A549 (cell line): ENCODE measurements around the gene PRKAR1A. TPM values are rescaled to one million over a fixed set of nuclear protein-coding genes. Genes with fewer than 3 reads are reported as not detected.

ENCODE experiments used
- ATAC-seq, 2 experiments: fragments of 200-7000 bp in 1 of 2; fragments of >200 bp in 1 of 2; cut with Nextera tagmentation in 1 of 2; cut with Tn5 transposase in 1 of 2; 3 replicates each; pipeline versions ENCODE4 v1.8.0 to v1.9.1; 2018 to 2020; ENCODE audit warnings: mild to moderate bottlenecking in 1 of 2, moderate library complexity in 1 of 2
- CTCF ChIA-PET: fragments of 300-600 bp; sonication (Branson Sonifier 250); formaldehyde crosslinking; extraction: SDS; loops from one replicate; lab custom pipeline; 2021; ENCODE audit warnings: antibody characterized with exemption, inconsistent platforms; lab: Yijun Ruan, JAX
- POLR2A ChIA-PET: fragments of 350-600 bp; formaldehyde crosslinking; extraction: SDS; loops from one replicate; lab custom pipeline; 2021; ENCODE audit warnings: antibody characterized with exemption, inconsistent platforms; lab: Yijun Ruan, JAX
- DNase-seq, 2 experiments: peaks; one replicate each; pipeline versions ENCODE4 v3.0.0 to v3.0.0-alpha.2; 2011 to 2016; ENCODE audit warnings: low read depth in 1 of 2, low spot score in 1 of 2
- FAIRE-seq: peaks from 2 replicates; lab custom pipeline; 2011; peaks lifted over from hg19 to GRCh38; lab: Jason Lieb, UNC
- H3K27ac ChIP-seq, 2 experiments: fragments of >200 bp; sonication (Bioruptor Twin); formaldehyde crosslinking; 3 replicates each; pipeline ENCODE4 v1.5.1; 2016 to 2017
- H3K4me1 ChIP-seq: fragments of >200 bp; sonication (Bioruptor Twin); formaldehyde crosslinking; 3 replicates; pipeline ENCODE4 v1.6.1; 2016
- H3K4me2 ChIP-seq: fragments of >200 bp; sonication (Bioruptor Twin); formaldehyde crosslinking; 3 replicates; pipeline ENCODE4 v1.6.1; 2016
- H3K4me3 ChIP-seq: fragments of >200 bp; sonication (Bioruptor Twin); formaldehyde crosslinking; 3 replicates; pipeline ENCODE4 v1.5.1; 2016
- H3K9me3 ChIP-seq: fragments of >200 bp; sonication (Bioruptor Twin); formaldehyde crosslinking; 3 replicates; pipeline ENCODE4 v1.6.1; 2016
- CBX2 ChIP-seq: fragments of 200-600 bp; sonication (generic); IDR thresholded peaks from 2 replicates; pipeline ENCODE4 v1.6.1; 2016; ENCODE audit warnings: low read depth, mild to moderate bottlenecking, borderline replicate concordance
- CHD2 ChIP-seq: fragments of 150-350 bp; IDR thresholded peaks from 2 replicates; pipeline ENCODE4 v1.6.1; 2014; ENCODE audit warnings: low read length; ENCODE audit not compliant: partially characterized antibody
- EHF ChIP-seq: fragments of 250-450 bp; sonication (Bioruptor Pico); IDR thresholded peaks from 2 replicates; pipeline ENCODE4 v1.5.0; 2020; ENCODE audit warnings: mild to moderate bottlenecking
- EHMT2 ChIP-seq: fragments of 200-600 bp; sonication (generic); IDR thresholded peaks from 2 replicates; pipeline ENCODE4 v1.6.1; 2016; ENCODE audit warnings: antibody characterized with exemption, low read depth, mild to moderate bottlenecking, moderate library complexity
- ESRRA ChIP-seq: fragments of 150-350 bp; IDR thresholded peaks from 2 replicates; pipeline ENCODE4 v1.6.1; 2014; ENCODE audit warnings: mild to moderate bottlenecking, low read length, borderline replicate concordance
- FOSB ChIP-seq: fragments of 250-450 bp; sonication (Bioruptor Pico); IDR thresholded peaks from 2 replicates; pipeline ENCODE4 v1.5.0; 2020; ENCODE audit warnings: mild to moderate bottlenecking, moderate library complexity
- FOSL2 ChIP-seq, 2 experiments: fragments of 450-650 bp in 1 of 2; fragments of >200 bp in 1 of 2; sonication (Bioruptor Twin) in 1 of 2; formaldehyde crosslinking; IDR thresholded peaks; 2 replicates each; pipeline versions ENCODE4 v1.5.0 to v1.6.1; 2016 to 2020; ENCODE audit warnings: mild to moderate bottlenecking in 1 of 2, moderate library complexity in 1 of 2
- JUN ChIP-seq, 2 experiments: fragments of >200 bp; sonication (Bioruptor Twin); formaldehyde crosslinking; IDR thresholded peaks; 2 replicates in 1 of 2; 3 replicates in 1 of 2; pipeline ENCODE4 v1.6.1; 2016 to 2017
- KDM5A ChIP-seq: fragments of 200-600 bp; sonication (generic); IDR thresholded peaks from 2 replicates; pipeline ENCODE4 v1.6.1; 2016; ENCODE audit warnings: antibody characterized with exemption, mild to moderate bottlenecking
- MAFK ChIP-seq: fragments of 450-650 bp; IDR thresholded peaks from 2 replicates; pipeline ENCODE4 v1.6.1; 2014; ENCODE audit not compliant: partially characterized antibody
- MYC ChIP-seq: IDR thresholded peaks from 2 replicates; pipeline ENCODE4 v1.6.1; 2012; ENCODE audit warnings: mild to moderate bottlenecking, inconsistent platforms, low read length, improper control_type of control experiment, borderline replicate concordance
- RCOR1 ChIP-seq: fragments of 150-350 bp; IDR thresholded peaks from 2 replicates; pipeline ENCODE4 v1.6.1; 2014; ENCODE audit warnings: antibody characterized with exemption, low read length, low read depth
- RFX5 ChIP-seq: fragments of 450-650 bp; IDR thresholded peaks from 2 replicates; pipeline ENCODE4 v1.7.1; 2014; ENCODE audit warnings: antibody characterized with exemption, mild to moderate bottlenecking, moderate library complexity
- TFCP2L1 ChIP-seq: fragments of 250-450 bp; sonication (Bioruptor Pico); IDR thresholded peaks from 2 replicates; pipeline ENCODE4 v1.5.0; 2021; ENCODE audit warnings: mild to moderate bottlenecking
- ZC3H11A ChIP-seq: fragments of 450-650 bp; IDR thresholded peaks from 2 replicates; pipeline ENCODE4 v1.6.1; 2014; ENCODE audit warnings: antibody characterized with exemption, mild to moderate bottlenecking
- WGBS: methylation state at CpG from one replicate; pipeline ENCODE4 v1.1.6; 2017; ENCODE audit errors: missing lambda C conversion rate; 5-methylcytosine and 5-hydroxymethylcytosine counted together
- polyA plus RNA-seq, 4 experiments: library from polyadenylated mRNA; depleted of rRNA in 3 of 4; stranded (reverse); fragments of >200 nt; fragmentation: RNase III in 1 of 4; extraction: RNeasy Plus Mini Kit Qiagen cat#74134 plus additional on column Dnase treatment in 1 of 4; gene quantifications; 2 replicates in 3 of 4; 3 replicates in 1 of 4; pipeline ENCODE4 v1.2.3, GENCODE V29; 2011 to 2017
- TF ChIP-seq, protein P1 (sequence below): fragments of 250-450 bp; sonication (Bioruptor Pico); IDR thresholded peaks from 2 replicates; pipeline ENCODE4 v1.5.0; 2020; ENCODE audit warnings: low read depth, mild to moderate bottlenecking, moderate library complexity
- TF ChIP-seq, protein P2 (sequence below): fragments of >200 bp; sonication (Bioruptor Twin); formaldehyde crosslinking; IDR thresholded peaks from 3 replicates; pipeline ENCODE4 v1.5.1; 2016
- TF ChIP-seq, protein P3 (sequence below): fragments of >200 bp; sonication (Bioruptor Twin); formaldehyde crosslinking; IDR thresholded peaks from 2 replicates; pipeline ENCODE4 v1.6.1; 2016

PRKAR1A gene
- polyA plus RNA-seq, 2 of the 4 experiments (the other 2 are of a cell fraction), result 239 to 370 TPM

DNA sequence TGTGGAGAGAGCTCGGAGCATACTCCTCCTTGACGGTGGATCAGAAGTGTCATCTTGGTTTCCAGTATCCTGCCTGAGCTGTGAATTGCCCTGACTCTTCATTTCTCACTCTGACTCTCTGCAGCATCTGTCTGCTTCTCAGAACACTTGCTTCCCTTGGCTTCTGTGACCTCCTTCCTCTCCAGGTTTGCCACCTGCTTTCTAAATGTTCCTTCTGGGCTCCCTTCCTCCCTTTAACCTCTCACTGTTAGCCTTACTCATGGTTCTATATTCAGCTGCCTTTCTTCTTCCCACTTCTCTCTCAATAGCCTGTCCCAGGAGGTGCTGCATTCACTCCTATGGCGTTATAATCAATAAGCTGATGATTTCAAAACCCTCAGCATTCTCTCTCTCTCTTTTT lies 11.2 kb upstream of the PRKAR1A start:
- FAIRE-seq, result no peak
- TF ChIP-seq RCOR1 (no peak), CHD2 (no peak), CBX2 (no peak), MYC (no peak)
- TF ChIP-seq, protein P1, sequence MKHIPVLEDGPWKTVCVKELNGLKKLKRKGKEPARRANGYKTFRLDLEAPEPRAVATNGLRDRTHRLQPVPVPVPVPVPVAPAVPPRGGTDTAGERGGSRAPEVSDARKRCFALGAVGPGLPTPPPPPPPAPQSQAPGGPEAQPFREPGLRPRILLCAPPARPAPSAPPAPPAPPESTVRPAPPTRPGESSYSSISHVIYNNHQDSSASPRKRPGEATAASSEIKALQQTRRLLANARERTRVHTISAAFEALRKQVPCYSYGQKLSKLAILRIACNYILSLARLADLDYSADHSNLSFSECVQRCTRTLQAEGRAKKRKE (CRISPR knock-in tag), result no peak
- ChIA-PET CTCF (interaction anchor here (1.2 to 1.3 kb wide), 2 partner anchors 19 to 34 kb away, joined by 3 read pairs; no protein-coding TSS in a partner anchor), POLR2A (no interaction called here)
- Histone ChIP-seq H3K4me2 (no peak overlapping the region), H3K9me3 (0 out of 3 replicates have a peak, but pooled peaks cover 3% of the 10 kb centered on the region), H3K4me1 (no peaks in the 10 kb centered on the region), H3K4me3 (no peak overlapping the region), H3K27ac (no peak overlapping the region)
- no peak for ATAC-seq
- no peak for DNase-seq
- WGBS, result 47% methylated on average over 3 of the region's 3 CpGs

DNA sequence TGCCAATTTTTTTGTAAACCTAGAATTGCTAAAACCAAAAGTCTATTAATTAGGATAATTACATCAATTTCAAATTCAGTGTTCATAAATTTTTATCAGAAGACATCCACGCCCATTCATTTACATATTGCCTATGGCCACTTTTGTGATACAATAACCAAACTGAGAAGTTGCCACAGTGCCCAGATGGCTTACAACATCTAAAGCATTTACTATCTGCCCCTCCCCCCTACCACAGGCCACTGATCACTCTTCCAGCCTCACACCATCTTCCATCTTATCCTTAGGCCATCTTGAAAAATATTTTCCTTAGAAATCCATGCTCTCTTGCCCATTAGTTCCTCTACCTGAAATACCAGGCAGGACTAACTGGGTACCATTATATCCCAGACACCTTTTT lies 6.3 kb upstream of the PRKAR1A start:
- DNase-seq (no peak), ATAC-seq (no peak), FAIRE-seq (no peak)
- 0 out of 3 replicates have a peak, but pooled peaks cover 3% of the 10 kb centered on the region for H3K9me3 ChIP-seq
- WGBS, result 74% methylated on average over 1 of the region's 1 CpG
- ChIA-PET CTCF (interaction anchor here (0.6 kb wide), 1 partner anchor 1244 kb away, joined by 3 read pairs; no protein-coding TSS in a partner anchor), POLR2A (no interaction called here)
- no peak overlapping the region for H3K4me3 ChIP-seq
- H3K4me2 ChIP-seq, result no peak overlapping the region
- TF ChIP-seq FOSB (CRISPR knock-in tag), result no peak
- TF ChIP-seq MYC, result no peak
- TF ChIP-seq, protein P2, sequence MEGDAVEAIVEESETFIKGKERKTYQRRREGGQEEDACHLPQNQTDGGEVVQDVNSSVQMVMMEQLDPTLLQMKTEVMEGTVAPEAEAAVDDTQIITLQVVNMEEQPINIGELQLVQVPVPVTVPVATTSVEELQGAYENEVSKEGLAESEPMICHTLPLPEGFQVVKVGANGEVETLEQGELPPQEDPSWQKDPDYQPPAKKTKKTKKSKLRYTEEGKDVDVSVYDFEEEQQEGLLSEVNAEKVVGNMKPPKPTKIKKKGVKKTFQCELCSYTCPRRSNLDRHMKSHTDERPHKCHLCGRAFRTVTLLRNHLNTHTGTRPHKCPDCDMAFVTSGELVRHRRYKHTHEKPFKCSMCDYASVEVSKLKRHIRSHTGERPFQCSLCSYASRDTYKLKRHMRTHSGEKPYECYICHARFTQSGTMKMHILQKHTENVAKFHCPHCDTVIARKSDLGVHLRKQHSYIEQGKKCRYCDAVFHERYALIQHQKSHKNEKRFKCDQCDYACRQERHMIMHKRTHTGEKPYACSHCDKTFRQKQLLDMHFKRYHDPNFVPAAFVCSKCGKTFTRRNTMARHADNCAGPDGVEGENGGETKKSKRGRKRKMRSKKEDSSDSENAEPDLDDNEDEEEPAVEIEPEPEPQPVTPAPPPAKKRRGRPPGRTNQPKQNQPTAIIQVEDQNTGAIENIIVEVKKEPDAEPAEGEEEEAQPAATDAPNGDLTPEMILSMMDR, result no peak
- no peak for TF ChIP-seq FOSL2 (IDR thresholded peaks at IDR 0.05)
- no peak for TF ChIP-seq FOSL2 (CRISPR knock-in tag; IDR thresholded peaks at IDR 0.05)
- TF ChIP-seq CBX2, result no peak
- TF ChIP-seq JUN (IDR thresholded peaks at IDR 0.05), result no peak
- no peak for TF ChIP-seq ESRRA
- no peak for TF ChIP-seq EHMT2
- TF ChIP-seq, protein P3, sequence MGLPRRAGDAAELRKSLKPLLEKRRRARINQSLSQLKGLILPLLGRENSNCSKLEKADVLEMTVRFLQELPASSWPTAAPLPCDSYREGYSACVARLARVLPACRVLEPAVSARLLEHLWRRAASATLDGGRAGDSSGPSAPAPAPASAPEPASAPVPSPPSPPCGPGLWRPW, result no peak
- no peak for TF ChIP-seq MAFK
- no peak for TF ChIP-seq RFX5
- no peak overlapping the region for H3K27ac ChIP-seq
- peaks cover 2% of the 10 kb centered on the region; the same call in 2 of the 3 replicates for H3K4me1 ChIP-seq

DNA sequence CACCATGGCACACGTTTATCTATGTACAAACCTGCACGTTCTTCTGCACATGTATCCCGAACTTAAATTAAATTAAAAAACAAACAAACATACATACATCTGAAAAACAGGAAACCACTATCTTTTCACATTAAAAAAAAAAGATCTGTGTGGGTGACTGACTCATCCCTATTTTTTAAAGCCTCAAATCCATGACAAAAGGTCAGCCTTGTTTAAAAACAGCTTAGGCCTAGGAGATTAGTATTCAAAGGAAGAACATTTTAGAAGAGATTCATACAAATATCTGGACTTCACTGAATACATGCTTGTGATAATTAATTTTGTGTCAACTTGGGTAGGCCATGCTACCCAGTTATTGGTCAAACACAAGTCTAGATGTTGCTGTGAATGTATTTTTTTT lies 4.7 kb upstream of the PRKAR1A start:
- 76% methylated on average over 3 of the region's 3 CpGs for WGBS
- ATAC-seq (no peak), FAIRE-seq (no peak), DNase-seq (no peak)
- Histone ChIP-seq H3K4me3 (no peak overlapping the region), H3K4me1 (peaks cover 5% of the 10 kb centered on the region; the same call in 2 of the 3 replicates), H3K9me3 (0 out of 3 replicates have a peak, but pooled peaks cover 3% of the 10 kb centered on the region), H3K4me2 (no peak overlapping the region), H3K27ac (no peak overlapping the region)
- POLR2A ChIA-PET, result no interaction called here
- no peak for TF ChIP-seq ZC3H11A
- TF ChIP-seq KDM5A, result no peak
- TF ChIP-seq TFCP2L1, result no peak
- TF ChIP-seq EHF (CRISPR knock-in tag), result no peak
- CTCF ChIA-PET, result interaction anchor here (1.7 kb wide), 1 partner anchor 10 kb away, joined by 6 read pairs; no protein-coding TSS in a partner anchor
